GM18519 (cell line): ENCODE results near the gene ENKD1.

ENCODE experiments used
- ATAC-seq: cut with Tn5 transposase; IDR thresholded peaks from one replicate; pipeline ENCODE4 v1.9.1; 2021; ENCODE audit warnings: mild to moderate bottlenecking, moderate library complexity; ENCODE audit not compliant: unreplicated experiment, low FRiP score

Gene ENKD1

GRCh38 chr16:67664258-67664657 is 2.3 kb downstream of the ENKD1 start:
- ATAC-seq = no peak

GRCh38 chr16:67663877-67664222 is 2.7 kb downstream of the ENKD1 start:
- no peak for ATAC-seq

- no peak for ATAC-seq
Observed at GRCh38 chr16:67663151-67663876, 3.2 kb downstream of the ENKD1 start.

- ATAC-seq = no peak
Observed at GRCh38 chr16:67662653-67663010, 3.9 kb downstream of the ENKD1 start.

GRCh38 chr16:67661886-67662652 is 4.5 kb downstream of the ENKD1 start:
- ATAC-seq = no peak

- ATAC-seq = no peak
Observed at GRCh38 chr16:67661101-67661761, 5.3 kb downstream of the ENKD1 start.

GRCh38 chr16:67660564-67661028 is 6.0 kb downstream of the ENKD1 start, which contains the start of gene PARD6A:
Gene PARD6A, plus strand, starts transcription at chr16:67660960. Its CDS starts 79 bp downstream, at chr16:67661039.
- peak; percentile 47 for ATAC-seq

GRCh38 chr16:67659675-67660563 is 6.6 kb downstream of the ENKD1 start, which contains the start of gene ACD:
Gene ACD, minus strand, starts transcription at chr16:67660260. Its CDS starts 40 bp downstream, at chr16:67660220.
- ATAC-seq = peak; percentile 39

- no peak for ATAC-seq
Observed at GRCh38 chr16:67658849-67659674, 7.5 kb downstream of the ENKD1 start.

GRCh38 chr16:67657751-67658518 is 8.6 kb downstream of the ENKD1 start:
- no peak for ATAC-seq

GRCh38 chr16:67657017-67657608 is 9.4 kb downstream of the ENKD1 start:
- no peak for ATAC-seq

GRCh38 chr16:67656344-67657016 is 10.1 kb downstream of the ENKD1 start:
- ATAC-seq = no peak

GRCh38 chr16:67655363-67655762 is 11.2 kb downstream of the ENKD1 start:
- no peak for ATAC-seq

GRCh38 chr16:67654403-67654911 is 12.1 kb downstream of the ENKD1 start:
- ATAC-seq = no peak

GRCh38 chr16:67653789-67654402 is 12.7 kb downstream of the ENKD1 start:
- ATAC-seq = no peak

- no peak for ATAC-seq
Observed at GRCh38 chr16:67653128-67653788, 13.3 kb downstream of the ENKD1 start.
